Activated T-cell treated with anti-CD3 and anti-CD28 coated beads, Interleukin-2, amount 50 U/mL, for 24 hours (primary cell): ENCODE data around the gene CUL1.
"Not testable (repeated sequence)": the region's sequence is repeated elsewhere in the genome, so short reads cannot be mapped to it uniquely, and the experiment has no call there.

Experiments
- DNase-seq: peaks from one replicate; pipeline ENCODE4 v3.0.0-alpha.2; 2020
- H3K27ac Mint-ChIP-seq: 2 replicates; pipeline ENCODE4 v1.8.0; 2020; ENCODE audit warnings: mild to moderate bottlenecking, mixed read lengths
- H3K27me3 Mint-ChIP-seq: 2 replicates; pipeline ENCODE4 v1.8.0; 2020; ENCODE audit warnings: mixed read lengths
- H3K36me3 Mint-ChIP-seq: 2 replicates; pipeline ENCODE4 v1.8.0; 2020; ENCODE audit warnings: low read depth, mixed read lengths
- H3K4me1 Mint-ChIP-seq: 2 replicates; pipeline ENCODE4 v1.8.0; 2020; ENCODE audit warnings: low read depth, mixed read lengths
- H3K4me3 Mint-ChIP-seq: 2 replicates; pipeline ENCODE4 v1.8.0; 2020; ENCODE audit warnings: mild to moderate bottlenecking, moderate library complexity, mixed read lengths
- H3K9me3 Mint-ChIP-seq: 2 replicates; pipeline ENCODE4 v1.8.0; 2020; ENCODE audit warnings: mixed read lengths

CUL1 gene

DNA sequence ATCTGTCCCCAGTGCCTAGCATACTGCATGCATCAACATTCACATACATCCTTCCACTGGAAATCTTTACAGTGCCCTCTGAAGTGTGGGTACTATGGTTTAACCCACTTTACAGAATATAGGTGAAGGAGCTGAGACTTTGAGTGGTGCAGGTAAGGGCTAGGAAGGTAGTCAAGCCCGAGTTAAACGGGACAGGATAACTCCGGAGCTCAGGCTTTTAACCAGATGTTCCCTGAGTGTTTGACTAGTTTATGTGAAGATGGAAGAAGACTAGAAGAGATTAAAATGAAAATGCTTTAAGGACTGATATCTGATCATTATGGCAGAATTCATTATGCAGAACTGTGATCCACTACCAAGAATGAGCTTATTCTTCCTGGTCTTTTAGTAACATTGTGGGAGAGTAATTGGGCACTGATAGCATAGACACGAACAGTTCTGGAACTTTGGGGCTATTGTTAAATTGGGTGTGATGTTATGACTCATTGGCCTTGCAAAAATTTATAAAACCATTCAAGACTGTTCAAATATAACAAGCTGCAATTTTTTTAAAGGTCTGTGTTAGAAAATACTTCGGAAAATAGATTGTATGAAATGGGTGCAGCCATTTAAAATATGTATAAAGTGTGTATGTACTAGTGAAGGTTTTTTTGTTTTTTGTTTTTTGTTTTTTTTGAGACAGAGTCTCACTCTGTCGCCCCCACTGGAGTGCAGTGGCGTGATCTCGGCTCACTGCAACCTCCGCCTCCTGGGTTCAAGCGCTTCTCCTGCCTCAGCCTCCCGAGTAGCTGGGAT lies 4.4 kb downstream of the CUL1 start:
- Mint-ChIP-seq H3K36me3 (peaks cover 20% of the 10 kb centered on the region), H3K4me3 (peak overlapping the region; percentile 1), H3K27ac (peak overlapping the region; percentile 0), H3K27me3 (no peaks in the 10 kb centered on the region), H3K9me3 (no peaks in the 10 kb centered on the region), H3K4me1 (peaks cover 72% of the 10 kb centered on the region)
- no peak for DNase-seq

DNA sequence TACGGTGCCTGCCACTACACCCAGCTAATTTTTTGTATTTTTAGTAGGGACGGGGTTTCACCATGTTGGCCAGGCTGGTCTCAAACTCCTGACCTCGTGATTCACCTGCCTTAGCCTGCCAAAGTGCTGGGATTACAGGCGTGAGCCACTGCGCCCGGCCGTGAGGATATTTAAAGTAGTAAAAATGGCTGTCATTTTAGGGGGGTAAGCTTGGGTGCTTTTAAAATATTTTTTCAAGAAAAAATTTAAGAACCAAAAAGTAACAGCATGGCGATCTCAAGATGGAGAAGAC lies 4.9 kb downstream of the CUL1 start:
- H3K36me3 Mint-ChIP-seq = peaks cover 22% of the 10 kb centered on the region
- H3K9me3 Mint-ChIP-seq, H3K27ac Mint-ChIP-seq, H3K27me3 Mint-ChIP-seq, DNase-seq, H3K4me3 Mint-ChIP-seq: not testable (repeated sequence)
- H3K4me1 Mint-ChIP-seq = peaks cover 77% of the 10 kb centered on the region

DNA sequence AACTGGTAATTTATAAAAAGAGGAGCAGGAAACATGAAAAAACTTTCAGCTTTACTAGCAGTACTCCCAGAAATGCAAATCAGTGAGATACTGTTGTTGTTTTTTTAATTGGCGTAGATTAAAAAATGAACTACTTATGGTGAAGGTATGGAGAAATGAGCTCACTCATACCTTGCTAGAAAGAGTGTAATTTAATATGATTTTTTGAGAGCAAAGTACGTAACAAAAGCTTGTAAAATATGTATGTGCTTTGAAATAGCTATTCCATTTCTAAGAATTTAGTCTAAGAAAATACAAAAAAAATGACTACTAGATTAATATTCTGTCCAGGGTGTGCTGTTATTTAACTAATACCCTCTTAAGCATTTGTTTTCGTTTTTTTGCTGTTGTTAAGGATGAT lies 5.5 kb downstream of the CUL1 start:
- Mint-ChIP-seq H3K4me3 (no peak overlapping the region), H3K27ac (no peak overlapping the region), H3K36me3 (peaks cover 24% of the 10 kb centered on the region), H3K9me3 (no peaks in the 10 kb centered on the region), H3K27me3 (no peaks in the 10 kb centered on the region), H3K4me1 (peaks cover 83% of the 10 kb centered on the region)
- DNase-seq = no peak

DNA sequence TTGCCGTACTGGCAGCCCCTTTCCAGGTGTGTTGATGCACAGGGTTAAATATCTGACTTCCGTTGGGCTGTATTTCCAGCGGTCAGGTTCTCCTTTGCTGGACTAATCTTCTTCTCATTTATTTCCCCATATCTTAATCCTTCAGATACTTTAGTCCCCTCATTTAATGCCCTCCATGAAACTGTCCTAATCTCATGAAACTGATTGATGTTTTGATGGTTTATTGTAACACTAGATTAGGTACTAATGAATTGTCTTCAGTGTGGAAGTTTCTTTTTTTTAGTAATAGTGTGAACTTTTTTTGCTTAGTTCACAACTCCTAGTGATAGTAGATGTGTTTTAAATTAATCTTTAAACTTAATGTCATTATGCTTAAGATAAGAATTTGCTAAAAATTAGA lies 6.3 kb downstream of the CUL1 start:
- H3K4me1 Mint-ChIP-seq = peaks cover 89% of the 10 kb centered on the region
- no peak overlapping the region for H3K4me3 Mint-ChIP-seq
- no peaks in the 10 kb centered on the region for H3K27me3 Mint-ChIP-seq
- H3K27ac Mint-ChIP-seq = no peak overlapping the region
- H3K36me3 Mint-ChIP-seq = peaks cover 25% of the 10 kb centered on the region
- H3K9me3 Mint-ChIP-seq = no peaks in the 10 kb centered on the region
- DNase-seq = no peak

DNA sequence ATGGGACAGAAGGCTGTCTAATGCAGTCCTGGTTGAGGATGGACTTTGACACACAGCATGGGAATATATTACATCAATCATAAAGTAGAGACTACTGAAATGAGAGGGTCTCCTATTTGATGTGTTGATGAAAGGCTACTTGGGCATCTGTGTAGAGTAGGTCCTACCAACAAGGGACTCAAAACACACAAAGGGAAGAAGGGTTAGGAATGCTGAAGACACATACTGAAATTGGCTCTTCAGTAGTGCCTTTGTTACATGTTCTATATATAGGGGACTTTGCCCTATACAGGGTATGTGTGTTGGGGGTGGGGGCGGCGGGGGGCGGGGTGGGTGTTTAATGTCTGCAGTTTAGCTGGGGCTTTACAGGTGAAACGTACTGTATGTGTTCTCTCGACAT lies 7.7 kb downstream of the CUL1 start:
- no peak overlapping the region for H3K4me3 Mint-ChIP-seq
- no peaks in the 10 kb centered on the region for H3K9me3 Mint-ChIP-seq
- H3K4me1 Mint-ChIP-seq = peaks cover 89% of the 10 kb centered on the region
- H3K36me3 Mint-ChIP-seq = peaks cover 18% of the 10 kb centered on the region
- H3K27ac Mint-ChIP-seq = no peak overlapping the region
- no peaks in the 10 kb centered on the region for H3K27me3 Mint-ChIP-seq
- no peak for DNase-seq

DNA sequence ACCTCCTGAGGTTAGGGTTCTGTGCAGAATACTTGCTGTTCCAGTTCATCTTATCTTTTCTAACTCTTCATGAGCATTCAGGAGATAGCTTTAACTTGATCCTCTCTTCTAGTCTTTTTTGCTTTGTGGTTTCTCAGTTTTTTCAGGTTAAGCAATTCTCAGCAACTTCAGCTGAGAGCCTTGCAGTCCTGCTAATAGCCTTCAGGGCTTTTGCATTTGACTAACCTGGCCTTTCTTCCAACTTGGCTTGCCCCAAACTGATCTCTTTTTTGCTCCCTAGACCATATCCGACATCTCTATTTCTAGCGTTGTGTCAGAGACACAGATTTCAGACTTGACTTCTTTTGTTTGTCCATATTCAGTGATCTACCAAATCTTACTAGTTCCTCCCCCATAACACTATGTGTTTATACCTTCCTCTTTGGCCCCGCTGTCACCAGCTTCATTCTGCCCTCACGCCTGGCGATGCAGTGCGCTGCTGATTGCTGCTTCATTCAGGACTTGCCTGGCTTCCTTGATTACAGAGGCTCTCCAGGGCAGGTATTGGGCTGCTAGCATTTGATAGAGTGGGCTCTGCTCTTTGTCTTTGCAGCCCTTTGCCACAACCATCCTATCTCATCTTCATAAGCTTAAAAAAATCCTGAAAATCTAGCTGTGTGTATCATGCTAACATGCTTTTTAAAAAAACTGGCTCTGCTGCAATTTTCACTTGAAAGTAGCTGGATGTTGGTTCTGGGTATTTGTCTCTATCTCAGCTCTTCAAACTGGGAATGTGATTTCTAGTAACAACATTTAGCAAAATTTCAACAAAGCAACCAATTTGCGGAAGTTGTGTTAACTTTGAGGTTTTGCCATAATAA lies 9.6 kb downstream of the CUL1 start:
- Mint-ChIP-seq H3K27ac (peak overlapping the region; percentile 23), H3K36me3 (peaks cover 19% of the 10 kb centered on the region), H3K9me3 (no peaks in the 10 kb centered on the region), H3K4me3 (no peak overlapping the region), H3K4me1 (peaks cover 90% of the 10 kb centered on the region), H3K27me3 (no peaks in the 10 kb centered on the region)
- DNase-seq = no peak

DNA sequence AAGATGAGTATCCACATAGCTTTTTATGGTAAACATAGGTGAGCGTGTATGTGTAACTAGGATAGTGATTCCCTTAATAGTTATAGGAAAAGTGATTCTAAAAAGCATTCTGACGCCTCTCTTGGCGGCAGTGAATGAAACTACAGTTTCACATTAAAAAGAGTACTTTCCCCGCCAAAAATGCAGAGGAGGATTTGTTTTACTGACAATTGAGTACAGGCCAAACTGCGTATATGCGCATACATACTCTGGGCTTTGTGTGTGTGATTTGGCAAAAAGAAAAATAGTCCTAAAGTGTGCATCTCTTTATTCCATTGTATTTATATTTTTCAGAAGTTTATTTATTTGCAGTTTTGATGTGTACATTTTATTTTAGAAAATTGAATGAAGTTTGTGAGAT lies 10.3 kb downstream of the CUL1 start:
- Mint-ChIP-seq H3K36me3 (peaks cover 19% of the 10 kb centered on the region), H3K27me3 (no peaks in the 10 kb centered on the region), H3K4me3 (no peak overlapping the region), H3K9me3 (no peaks in the 10 kb centered on the region), H3K27ac (no peak overlapping the region), H3K4me1 (peaks cover 88% of the 10 kb centered on the region)
- no peak for DNase-seq

DNA sequence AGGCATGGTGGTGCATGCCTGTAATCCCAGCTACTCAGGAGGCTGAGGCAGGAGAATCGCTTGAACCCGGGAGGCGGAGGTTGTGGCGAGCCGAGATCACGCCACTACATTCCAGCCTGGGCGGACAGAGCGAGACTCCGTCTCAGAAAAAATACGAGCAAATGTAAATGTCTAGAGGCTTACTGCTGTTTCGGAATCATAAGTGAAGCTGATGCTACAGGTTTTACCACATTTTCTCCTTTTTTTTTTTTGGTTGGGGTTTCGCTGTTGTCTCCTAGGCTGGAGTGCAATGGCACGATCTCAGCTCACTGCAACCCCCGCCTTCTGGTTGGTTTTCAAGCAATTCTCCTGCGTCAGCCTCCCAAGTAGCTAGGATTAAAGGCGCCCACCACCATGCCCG lies 11.7 kb downstream of the CUL1 start:
- DNase-seq, H3K4me3 Mint-ChIP-seq, H3K27ac Mint-ChIP-seq, H3K9me3 Mint-ChIP-seq, H3K27me3 Mint-ChIP-seq: not testable (repeated sequence)
- Mint-ChIP-seq H3K36me3 (peaks cover 30% of the 10 kb centered on the region), H3K4me1 (peaks cover 90% of the 10 kb centered on the region)

DNA sequence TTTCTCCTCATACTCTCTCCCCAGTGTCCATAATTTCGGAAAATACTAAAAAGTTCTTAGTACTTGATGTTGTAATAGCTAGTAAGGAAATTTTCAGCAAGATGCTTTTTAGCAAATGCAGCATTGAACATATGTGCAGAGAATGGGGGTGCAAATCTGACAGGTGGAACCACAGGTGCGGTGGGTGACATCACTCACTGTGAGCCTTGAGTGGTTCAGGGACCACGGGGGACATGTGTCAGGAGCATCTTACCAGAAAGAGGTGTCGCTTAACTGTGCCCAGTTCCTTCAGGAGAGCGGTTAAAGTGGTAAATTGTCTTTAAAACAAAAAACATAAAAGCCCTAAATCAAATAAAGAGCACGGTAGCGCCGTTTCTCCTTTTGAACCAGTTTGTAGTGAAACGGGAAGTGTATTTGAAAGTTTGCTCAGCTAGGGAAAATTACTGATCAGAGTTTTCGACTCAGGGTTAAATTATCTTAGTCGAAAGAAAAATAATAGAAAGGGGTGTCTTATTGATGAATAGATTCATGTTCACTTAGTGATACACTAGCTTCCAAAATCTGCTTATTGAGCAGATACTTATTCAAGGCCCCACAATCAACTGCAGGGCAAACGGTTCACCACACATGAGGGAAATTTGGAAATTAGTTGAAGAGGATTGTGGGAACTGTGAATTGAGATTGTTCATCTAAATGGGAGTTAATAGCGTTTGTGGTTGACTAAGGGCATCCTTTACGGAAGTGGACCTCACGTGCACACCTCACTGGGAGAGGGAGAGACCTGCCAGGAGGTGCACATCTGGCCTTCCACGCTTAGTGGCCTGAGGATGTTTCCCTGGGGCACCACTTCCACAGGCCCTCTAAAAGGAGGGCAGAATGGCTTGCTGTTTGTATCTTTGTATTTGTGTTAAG lies 12.7 kb downstream of the CUL1 start:
- H3K27ac Mint-ChIP-seq = peak overlapping the region; percentile 45
- no peak for DNase-seq
- H3K4me1 Mint-ChIP-seq = peaks cover 90% of the 10 kb centered on the region
- H3K9me3 Mint-ChIP-seq = no peaks in the 10 kb centered on the region
- peaks cover 38% of the 10 kb centered on the region for H3K36me3 Mint-ChIP-seq
- H3K4me3 Mint-ChIP-seq = no peak overlapping the region
- H3K27me3 Mint-ChIP-seq = no peaks in the 10 kb centered on the region

DNA sequence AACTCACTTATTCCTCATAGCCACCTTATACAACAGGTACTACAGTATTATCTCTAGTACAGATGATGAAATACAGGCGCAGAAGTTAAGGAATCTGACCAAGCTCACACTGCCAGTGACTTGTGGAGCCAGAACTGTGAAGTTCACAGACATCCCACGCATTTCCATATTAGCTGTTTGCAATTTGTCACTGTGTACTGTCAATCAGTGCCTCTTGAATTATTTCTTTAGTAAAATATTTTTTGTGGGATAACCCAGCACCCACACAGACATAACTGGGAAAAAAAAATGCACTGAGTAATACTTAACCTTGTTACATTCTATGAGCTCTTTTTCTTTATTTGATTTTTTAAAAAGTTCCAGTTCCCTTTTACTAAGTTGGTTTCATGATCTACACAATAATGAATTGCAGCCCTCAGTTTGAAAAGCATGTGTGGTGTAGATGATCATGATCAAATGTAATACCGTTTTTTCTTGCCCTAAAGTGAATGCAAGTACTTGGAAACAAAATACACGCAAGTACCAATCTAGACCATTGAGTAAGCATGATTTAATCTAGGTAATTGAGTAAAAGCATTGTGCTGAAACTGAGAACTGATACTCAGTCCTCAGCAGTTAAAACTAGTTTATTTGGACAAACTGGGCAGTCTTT lies 14.1 kb downstream of the CUL1 start:
- H3K4me3 Mint-ChIP-seq = no peak overlapping the region
- peak overlapping the region; percentile 65 for H3K27ac Mint-ChIP-seq
- no peaks in the 10 kb centered on the region for H3K9me3 Mint-ChIP-seq
- peaks cover 47% of the 10 kb centered on the region for H3K36me3 Mint-ChIP-seq
- no peak for DNase-seq
- H3K4me1 Mint-ChIP-seq = peaks cover 91% of the 10 kb centered on the region
- no peaks in the 10 kb centered on the region for H3K27me3 Mint-ChIP-seq

DNA sequence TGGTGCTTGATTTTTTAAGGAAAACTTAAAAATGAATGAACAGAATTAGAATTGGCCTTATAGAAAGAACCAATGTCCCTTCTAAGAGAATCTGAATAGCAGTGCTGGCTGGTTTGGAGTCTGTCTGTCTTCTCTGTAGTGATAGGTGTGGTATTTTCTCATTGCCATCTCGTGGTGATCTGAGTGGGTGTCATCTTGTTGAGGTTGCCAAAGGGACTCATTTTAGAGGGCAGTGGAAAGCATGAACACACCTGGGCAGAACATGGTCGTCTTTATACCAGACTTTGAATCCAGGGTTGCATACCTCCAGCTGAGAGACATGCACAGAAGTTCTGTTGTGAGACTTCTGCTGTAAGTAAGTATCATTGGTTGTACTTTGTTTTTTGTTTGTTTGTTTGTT lies 15.8 kb downstream of the CUL1 start:
- Mint-ChIP-seq H3K36me3 (peaks cover 41% of the 10 kb centered on the region), H3K4me3 (no peak overlapping the region), H3K9me3 (no peaks in the 10 kb centered on the region), H3K27me3 (no peaks in the 10 kb centered on the region), H3K27ac (no peak overlapping the region), H3K4me1 (peaks cover 90% of the 10 kb centered on the region)
- DNase-seq = no peak

DNA sequence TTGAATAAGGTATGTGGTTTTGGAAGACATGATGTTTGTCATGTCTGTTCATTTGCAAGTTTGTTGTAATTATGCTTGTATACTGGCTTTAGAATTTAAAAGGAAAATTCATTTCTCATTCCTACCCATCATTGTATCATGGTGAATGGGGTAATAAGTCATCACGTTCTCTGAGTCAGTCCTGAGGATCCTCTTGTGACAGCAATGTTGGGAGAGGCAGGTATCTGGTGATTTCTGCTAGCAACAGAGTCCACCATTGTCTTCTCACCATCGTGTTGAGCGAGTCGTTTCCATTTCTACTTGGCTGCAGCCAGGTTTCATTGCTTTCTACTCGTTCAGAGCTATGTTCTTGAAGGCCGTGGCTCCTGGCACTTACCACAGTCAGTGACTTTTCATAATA lies 16.3 kb downstream of the CUL1 start:
- no peak overlapping the region for H3K27ac Mint-ChIP-seq
- peaks cover 40% of the 10 kb centered on the region for H3K36me3 Mint-ChIP-seq
- no peak overlapping the region for H3K4me3 Mint-ChIP-seq
- peaks cover 90% of the 10 kb centered on the region for H3K4me1 Mint-ChIP-seq
- H3K9me3 Mint-ChIP-seq = no peaks in the 10 kb centered on the region
- no peak for DNase-seq
- no peaks in the 10 kb centered on the region for H3K27me3 Mint-ChIP-seq

DNA sequence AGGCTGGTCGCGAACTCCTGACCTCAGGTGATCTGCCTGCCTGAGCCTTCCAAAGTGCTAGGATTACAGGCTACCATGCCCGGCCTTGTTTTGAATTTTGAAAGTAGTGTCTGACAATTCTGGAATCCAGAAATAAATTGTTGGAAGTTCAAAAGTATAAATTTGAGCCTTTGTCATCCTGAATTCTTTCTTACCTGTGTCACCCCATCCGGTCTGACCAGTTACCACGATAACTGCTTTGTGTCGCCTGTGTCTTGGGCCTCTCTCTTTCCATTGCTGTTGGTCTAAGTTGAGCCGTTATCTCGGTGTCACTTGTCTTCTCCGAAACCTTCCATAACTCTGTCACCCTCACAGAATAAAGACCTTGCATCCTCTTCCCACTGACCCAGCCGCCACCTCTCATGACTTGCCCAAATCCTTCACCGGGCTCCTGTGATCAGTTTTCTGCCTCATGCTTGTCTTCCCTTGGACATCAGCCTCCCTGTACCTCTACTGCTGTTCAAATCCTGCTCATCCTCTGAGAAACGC lies 18.6 kb downstream of the CUL1 start:
- H3K27me3 Mint-ChIP-seq = no peaks in the 10 kb centered on the region
- H3K27ac Mint-ChIP-seq = no peak overlapping the region
- H3K9me3 Mint-ChIP-seq = no peaks in the 10 kb centered on the region
- peaks cover 35% of the 10 kb centered on the region for H3K36me3 Mint-ChIP-seq
- no peak for DNase-seq
- H3K4me1 Mint-ChIP-seq = peaks cover 90% of the 10 kb centered on the region
- H3K4me3 Mint-ChIP-seq = no peak overlapping the region

DNA sequence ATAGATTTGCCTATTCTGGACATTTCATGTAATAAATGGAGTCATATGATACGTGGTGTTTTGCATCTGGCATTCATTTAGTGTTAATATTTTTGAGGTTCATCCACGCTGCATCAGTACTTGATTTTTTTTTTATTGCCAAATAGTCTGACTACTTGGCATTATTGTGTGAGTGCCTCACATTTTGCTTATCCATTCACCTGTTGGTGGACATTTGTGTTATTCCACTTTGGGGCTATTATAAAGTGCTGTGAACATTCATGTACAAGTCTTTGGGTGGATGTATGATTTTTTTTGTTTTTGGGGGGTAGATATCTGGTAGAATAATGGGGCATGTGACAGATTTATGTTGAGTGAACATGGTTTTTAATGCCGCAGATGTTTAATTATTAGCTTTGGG lies 19.7 kb downstream of the CUL1 start:
- no peak overlapping the region for H3K27ac Mint-ChIP-seq
- H3K9me3 Mint-ChIP-seq = no peaks in the 10 kb centered on the region
- peaks cover 34% of the 10 kb centered on the region for H3K36me3 Mint-ChIP-seq
- H3K4me1 Mint-ChIP-seq = peaks cover 89% of the 10 kb centered on the region
- DNase-seq = no peak
- no peaks in the 10 kb centered on the region for H3K27me3 Mint-ChIP-seq
- H3K4me3 Mint-ChIP-seq = no peak overlapping the region
